Panc1 (cell line): ENCODE data around the gene ZNF778. TPM values are rescaled to one million over a fixed set of nuclear protein-coding genes. Genes with fewer than 3 reads are reported as not detected.

Experiments
- ATAC-seq: fragments of 200-7000 bp; cut with Tn5 transposase; 2 replicates; pipeline ENCODE4 v1.9.1; 2020; ENCODE audit warnings: mild to moderate bottlenecking, moderate library complexity
- BruUV-seq: library from RNA; stranded (reverse); fragments of 400-500 nt; replicated peaks from 2 replicates; lab custom pipeline; 2021; lab: Mats Ljungman, UMichigan
- CTCF ChIA-PET: fragments of 300-600 bp; sonication (Branson Sonifier 250); formaldehyde crosslinking; loops from one replicate; lab custom pipeline; 2022; ENCODE audit warnings: antibody characterized with exemption; lab: Charles Lee
- POLR2A ChIA-PET: fragments of 300-600 bp; sonication (Branson Sonifier 250); formaldehyde crosslinking; loops from one replicate; lab custom pipeline; 2022; ENCODE audit warnings: antibody characterized with exemption; lab: Charles Lee
- DNase-seq: peaks from one replicate; pipeline ENCODE4 v3.0.0-alpha.2; 2010; ENCODE audit warnings: low read depth, low spot score
- H3K27ac ChIP-seq: 2 replicates; pipeline ENCODE4 v1.5.1; 2011; ENCODE audit warnings: mild to moderate bottlenecking, low read length, inconsistent platforms
- H3K27me3 ChIP-seq: fragments of 200-500 bp; sonication (Bioruptor generic); 2 replicates; pipeline ENCODE4 v1.6.0; 2014; ENCODE audit warnings: low read length, inconsistent platforms; ENCODE audit not compliant: control insufficient read depth, insufficient read depth
- H3K36me3 ChIP-seq: fragments of 200-500 bp; sonication (Bioruptor generic); 2 replicates; pipeline ENCODE4 v1.5.1; 2014; ENCODE audit warnings: inconsistent platforms, mild to moderate bottlenecking, low read length, moderate library complexity; ENCODE audit not compliant: control insufficient read depth, insufficient read depth
- H3K4me1 ChIP-seq: 2 replicates; pipeline ENCODE4 v1.5.1; 2011; ENCODE audit warnings: inconsistent platforms, mild to moderate bottlenecking, low read length, moderate library complexity; ENCODE audit not compliant: control insufficient read depth, insufficient read depth
- H3K4me3 ChIP-seq, 2 experiments: 2 replicates each; pipeline ENCODE4 v1.5.1; 2011 to 2012; ENCODE audit warnings: low read depth in 2 of 2, low read length in 2 of 2, mild to moderate bottlenecking in 2 of 2, inconsistent platforms in 1 of 2, moderate library complexity in 1 of 2
- H3K9me3 ChIP-seq: fragments of 200-500 bp; sonication (Bioruptor generic); 2 replicates; pipeline ENCODE4 v1.5.1; 2014; ENCODE audit warnings: low read depth, mild to moderate bottlenecking, inconsistent platforms, low read length, moderate library complexity; ENCODE audit not compliant: control insufficient read depth, insufficient read depth
- POLR2AphosphoS5 ChIP-seq: IDR thresholded peaks from 2 replicates; pipeline ENCODE4 v1.6.1; 2012; ENCODE audit warnings: mild to moderate bottlenecking, low read depth, low read length, moderate library complexity
- REST ChIP-seq, 2 experiments: IDR thresholded peaks; 2 replicates each; pipeline ENCODE4 v1.6.1; 2011 to 2012; ENCODE audit warnings: low read depth in 2 of 2, control low read depth in 1 of 2, low read length in 1 of 2, mild to moderate bottlenecking in 1 of 2, moderate library complexity in 1 of 2; ENCODE audit not compliant: insufficient read depth in 1 of 2
- SIN3A ChIP-seq: IDR thresholded peaks from 2 replicates; pipeline ENCODE4 v1.6.1; 2012; ENCODE audit warnings: low read depth, mild to moderate bottlenecking, low read length, moderate library complexity, borderline replicate concordance; ENCODE audit not compliant: insufficient read depth
- TCF7L2 ChIP-seq: IDR thresholded peaks from 2 replicates; pipeline ENCODE4 v1.6.1; 2011; ENCODE audit warnings: mild to moderate bottlenecking, low read depth, low read length, inconsistent platforms
- in situ Hi-C: cut with HindIII; loops from 2 replicates; pipeline ENCODE4 v1.10.0; 2016; ENCODE audit warnings: low sequenced_read_pairs, low pct_unique_long_range_greater_than_20kb
- intact Hi-C: fragments of 100-400 bp; cut with micrococcal nuclease; formaldehyde crosslinking; loops from one replicate; pipeline ENCODE4 v1.10.0; 2022; ENCODE audit not compliant: unreplicated experiment
- total RNA-seq: library from RNA; stranded (reverse); gene quantifications from one replicate; pipeline ENCODE4 v1.2.1, GENCODE V29; 2021; ENCODE audit not compliant: unreplicated experiment
- TF ChIP-seq, protein P1 (sequence below): fragments of 450-650 bp; IDR thresholded peaks from 2 replicates; pipeline ENCODE4 v1.5.1; 2017; ENCODE audit warnings: mild to moderate bottlenecking

Gene ZNF778
- total RNA-seq, 1 experiment from 2014 or later = 15.0 TPM

DNA sequence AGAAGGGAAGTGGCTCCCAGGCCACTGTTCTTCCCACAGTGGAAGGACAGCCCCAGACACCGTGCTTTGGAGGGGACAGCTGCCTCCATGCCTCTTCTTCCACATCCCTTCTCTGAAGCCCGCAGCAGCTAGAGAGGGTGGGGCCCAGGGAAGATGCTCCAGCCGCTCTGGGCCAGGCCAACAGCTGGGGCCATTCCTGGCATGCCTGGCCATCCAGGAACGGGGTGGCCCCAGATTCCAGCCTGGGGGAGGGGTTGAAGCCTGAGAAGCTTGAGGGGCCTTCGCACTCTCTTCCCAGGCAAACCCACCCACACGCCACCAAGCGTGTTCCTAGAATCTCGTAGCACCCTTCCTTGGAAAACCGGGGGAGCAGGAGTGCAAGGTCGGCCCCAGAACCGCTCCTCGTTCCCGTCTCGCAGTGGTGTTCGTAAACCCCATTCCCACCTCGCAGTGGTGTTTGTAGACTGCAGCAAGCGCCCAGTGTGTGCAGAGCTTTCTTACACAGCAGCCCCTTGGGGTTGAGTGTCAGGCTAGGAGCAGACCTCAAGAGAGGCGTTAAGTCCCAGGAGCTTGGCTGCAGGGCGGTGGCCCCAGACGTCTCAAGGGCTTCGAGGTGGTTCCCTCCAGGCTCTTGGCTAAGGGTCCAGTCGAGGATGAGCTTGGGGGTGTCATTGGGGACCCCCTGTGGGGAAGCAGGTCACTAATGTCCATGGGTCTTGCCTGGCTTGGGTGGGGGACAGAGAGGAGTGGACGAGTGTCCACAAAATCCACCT, 43.3 kb upstream of the ZNF778 start:
- ATAC-seq = no peak
- Histone ChIP-seq H3K9me3 (no peaks in the 10 kb centered on the region), H3K4me1 (peaks cover 2% of the 10 kb centered on the region; the same call in 1 of the 2 replicates), H3K36me3 (no peaks in the 10 kb centered on the region), H3K27me3 (no peaks in the 10 kb centered on the region), H3K27ac (no peak overlapping the region), H3K4me3 (no peak overlapping the region)
- in situ Hi-C loops (no loop called here), intact Hi-C loops (no loop called here)
- no peak for DNase-seq
- POLR2A ChIA-PET = no interaction called here
- TF ChIP-seq TCF7L2 = no peak
- TF ChIP-seq, protein P1, sequence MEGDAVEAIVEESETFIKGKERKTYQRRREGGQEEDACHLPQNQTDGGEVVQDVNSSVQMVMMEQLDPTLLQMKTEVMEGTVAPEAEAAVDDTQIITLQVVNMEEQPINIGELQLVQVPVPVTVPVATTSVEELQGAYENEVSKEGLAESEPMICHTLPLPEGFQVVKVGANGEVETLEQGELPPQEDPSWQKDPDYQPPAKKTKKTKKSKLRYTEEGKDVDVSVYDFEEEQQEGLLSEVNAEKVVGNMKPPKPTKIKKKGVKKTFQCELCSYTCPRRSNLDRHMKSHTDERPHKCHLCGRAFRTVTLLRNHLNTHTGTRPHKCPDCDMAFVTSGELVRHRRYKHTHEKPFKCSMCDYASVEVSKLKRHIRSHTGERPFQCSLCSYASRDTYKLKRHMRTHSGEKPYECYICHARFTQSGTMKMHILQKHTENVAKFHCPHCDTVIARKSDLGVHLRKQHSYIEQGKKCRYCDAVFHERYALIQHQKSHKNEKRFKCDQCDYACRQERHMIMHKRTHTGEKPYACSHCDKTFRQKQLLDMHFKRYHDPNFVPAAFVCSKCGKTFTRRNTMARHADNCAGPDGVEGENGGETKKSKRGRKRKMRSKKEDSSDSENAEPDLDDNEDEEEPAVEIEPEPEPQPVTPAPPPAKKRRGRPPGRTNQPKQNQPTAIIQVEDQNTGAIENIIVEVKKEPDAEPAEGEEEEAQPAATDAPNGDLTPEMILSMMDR = no peak
- TF ChIP-seq POLR2AphosphoS5 = no peak
- TF ChIP-seq SIN3A = no peak
- TF ChIP-seq REST (IDR thresholded peaks at IDR 0.05; ENCODE audit: insufficient read depth in 1 of 2, low read depth in 2 of 2, low read length in 1 of 2) = no peak
- BruUV-seq = no TSS peak
- CTCF ChIA-PET = no interaction called here

DNA sequence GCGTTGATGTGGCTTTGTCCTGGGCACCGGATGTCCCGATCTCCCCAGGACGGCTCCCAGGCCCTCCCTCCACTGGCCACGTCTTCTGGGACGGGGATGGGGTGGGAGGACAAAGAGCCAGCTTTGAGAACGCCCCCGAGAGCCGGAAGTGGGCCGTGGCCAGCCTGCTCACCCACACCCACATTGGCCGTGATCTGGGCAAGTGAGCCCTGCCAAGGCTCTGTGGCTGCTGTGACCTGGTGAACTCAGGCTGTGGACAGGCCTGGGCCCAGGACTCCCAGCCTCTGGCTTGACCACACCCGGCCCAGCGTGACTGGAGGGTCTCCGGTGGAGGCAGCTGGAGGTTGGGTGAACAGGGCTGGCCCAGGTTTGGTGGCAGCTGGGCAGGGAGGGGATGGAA, 42.6 kb upstream of the ZNF778 start:
- in situ Hi-C loops = no loop called here
- peaks cover 2% of the 10 kb centered on the region; the same call in 1 of the 2 replicates for H3K4me1 ChIP-seq
- DNase-seq = no peak

More for the DNA sequence above, 42.6 kb upstream of the ZNF778 start:
- Histone ChIP-seq H3K27ac (no peak overlapping the region), H3K36me3 (no peaks in the 10 kb centered on the region), H3K27me3 (no peaks in the 10 kb centered on the region), H3K9me3 (no peaks in the 10 kb centered on the region), H3K4me3 (no peak overlapping the region)
- TF ChIP-seq POLR2AphosphoS5 (no peak), REST (IDR thresholded peaks at IDR 0.05; ENCODE audit: insufficient read depth in 1 of 2, low read depth in 2 of 2, low read length in 1 of 2) (no peak), SIN3A (no peak), TCF7L2 (no peak)
- TF ChIP-seq, protein P1 = no peak
- BruUV-seq = no TSS peak
- intact Hi-C loops = no loop called here
- ChIA-PET POLR2A (no interaction called here), CTCF (no interaction called here)
- ATAC-seq = no peak
